Activated T-helper 17 cell treated with anti-CD3 and anti-CD28 coated beads, Interleukin-2, amount 50 U/mL, for 72 hours (primary cell): Measurements from ENCODE around the gene GHRL. TPM values are rescaled to one million over a fixed set of nuclear protein-coding genes. Genes with fewer than 3 reads are reported as not detected.
A peak's percentile ranks its signal among the peaks of the same experiment; 100 is the strongest.

Experiments
- ATAC-seq: fragments of 150-1000 bp; cut with Tn5 transposase; replicated peaks from 2 replicates; pipeline ENCODE4 v1.10.0; 2021; ENCODE audit warnings: mild to moderate bottlenecking, moderate library complexity
- H3K27ac Mint-ChIP-seq: one replicate; pipeline ENCODE4 v1.8.0; 2022; ENCODE audit warnings: mixed read lengths
- H3K27me3 Mint-ChIP-seq: one replicate; pipeline ENCODE4 v1.8.0; 2022; ENCODE audit warnings: mixed read lengths
- H3K36me3 Mint-ChIP-seq: one replicate; pipeline ENCODE4 v1.8.0; 2022; ENCODE audit warnings: low read depth, mild to moderate bottlenecking, mixed read lengths
- H3K4me1 Mint-ChIP-seq: one replicate; pipeline ENCODE4 v1.8.0; 2022; ENCODE audit warnings: mixed read lengths
- H3K4me3 Mint-ChIP-seq: one replicate; pipeline ENCODE4 v1.8.0; 2022; ENCODE audit warnings: mild to moderate bottlenecking, mixed read lengths
- H3K9me3 Mint-ChIP-seq: one replicate; pipeline ENCODE4 v1.8.0; 2022; ENCODE audit warnings: mixed read lengths
- total RNA-seq, 2 donors: library from RNA; stranded (reverse); gene quantifications; one replicate each; pipeline ENCODE4 v1.2.3, GENCODE V29; 2022

The GHRL gene, protein sequence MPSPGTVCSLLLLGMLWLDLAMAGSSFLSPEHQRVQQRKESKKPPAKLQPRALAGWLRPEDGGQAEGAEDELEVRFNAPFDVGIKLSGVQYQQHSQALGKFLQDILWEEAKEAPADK
- total RNA-seq, result under 1 TPM; 0.34 to 0.58 TPM

DNA sequence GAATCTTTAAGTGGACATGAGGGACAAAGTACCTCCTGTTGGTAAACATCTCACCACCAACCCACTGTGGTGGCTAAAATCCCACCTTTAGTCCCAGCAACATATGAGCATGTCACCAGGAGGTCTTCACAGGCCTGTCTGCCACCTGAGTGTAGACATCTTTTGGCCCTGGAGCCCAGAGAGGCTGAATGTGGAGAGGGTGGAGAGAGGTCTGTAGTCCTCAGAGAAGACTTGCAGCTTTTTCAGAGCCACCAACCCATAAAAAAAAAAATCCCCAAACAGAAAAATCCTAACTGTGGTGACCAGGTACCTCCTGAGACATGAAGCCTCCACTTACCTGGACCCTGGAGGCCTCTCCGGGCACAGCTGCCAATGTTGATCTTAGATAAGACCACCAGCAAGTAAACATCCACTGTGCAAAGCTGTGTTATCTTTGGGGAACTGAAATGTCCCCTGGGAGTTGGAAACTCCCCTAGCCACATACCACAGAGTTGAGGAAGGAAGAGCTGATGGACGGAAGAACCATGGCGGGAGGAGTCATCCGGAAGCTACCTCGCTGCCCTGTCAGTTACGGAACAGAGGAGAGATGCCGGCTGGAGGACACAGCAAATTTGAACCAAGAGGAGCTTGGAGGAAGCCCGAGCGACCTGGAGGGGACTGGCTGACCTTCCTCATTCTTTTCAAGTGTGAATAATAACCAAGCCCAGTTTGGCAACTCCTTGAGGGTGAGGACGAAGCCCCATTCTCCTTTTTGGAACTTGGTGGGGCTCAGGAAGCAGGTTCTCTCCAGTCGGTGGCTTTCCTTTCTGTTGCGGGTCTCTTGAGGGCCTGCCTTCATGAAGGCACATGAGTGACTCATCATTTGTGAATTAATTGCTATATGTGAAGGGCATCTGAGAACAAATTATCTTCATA, at the start of gene GHRL:
TSS of gene GHRL (minus strand) at position 443 of the 915 bp plus-strand sequence. CDS start 2,767 bp downstream, outside the sequence.
- Mint-ChIP-seq H3K36me3 (peaks cover 84% of the 10 kb centered on the region), H3K27ac (peak within 1 kb of the TSS; percentile 83), H3K4me3 (peak within 1 kb of the TSS; percentile 28), H3K9me3 (no peaks in the 10 kb centered on the region), H3K27me3 (no peaks in the 10 kb centered on the region), H3K4me1 (peaks cover 4% of the 10 kb centered on the region)
- peak; percentile 21 for ATAC-seq

DNA sequence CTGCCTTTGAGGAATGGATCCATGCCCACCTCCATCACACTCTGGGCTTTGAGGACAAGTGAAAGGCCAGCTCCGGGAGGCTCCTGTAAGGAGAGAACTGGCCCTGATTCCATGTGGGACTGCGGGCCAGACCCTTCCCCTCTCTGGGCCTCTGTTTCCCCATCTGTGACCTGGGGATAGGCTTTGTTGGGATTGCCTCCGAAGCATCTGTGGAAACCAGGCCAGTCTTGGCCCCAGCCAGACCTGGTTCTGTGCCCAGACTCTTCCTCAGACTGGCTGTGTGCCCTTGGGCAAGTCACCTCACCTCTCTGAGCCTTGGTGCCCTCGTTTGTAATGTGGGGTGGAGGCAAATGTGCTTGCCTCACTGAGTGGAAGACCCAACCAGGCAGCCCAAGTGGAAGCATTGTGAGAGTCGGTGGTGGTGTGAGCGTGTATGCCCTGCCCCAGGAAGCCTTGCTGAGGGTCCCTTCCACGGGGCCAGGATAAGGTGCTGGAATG, 49.2 kb upstream of the GHRL start:
- Mint-ChIP-seq H3K4me3 (no peak overlapping the region), H3K4me1 (peaks cover 5% of the 10 kb centered on the region), H3K27ac (no peak overlapping the region), H3K27me3 (no peaks in the 10 kb centered on the region), H3K9me3 (no peaks in the 10 kb centered on the region), H3K36me3 (no peaks in the 10 kb centered on the region)
- ATAC-seq, result no peak

- ATAC-seq, result no peak
Measured at GRCh38 chr3:10340476-10340875, 47.7 kb upstream of the GHRL start.

GRCh38 chr3:10340046-10340445, 47.3 kb upstream of the GHRL start:
- Mint-ChIP-seq H3K27me3 (no peaks in the 10 kb centered on the region), H3K27ac (no peak overlapping the region), H3K4me1 (peaks cover 5% of the 10 kb centered on the region), H3K9me3 (no peaks in the 10 kb centered on the region), H3K4me3 (no peak overlapping the region), H3K36me3 (no peaks in the 10 kb centered on the region)
- no peak for ATAC-seq

More at GRCh38 chr3:10340476-10340875, 47.7 kb upstream of the GHRL start:
- Mint-ChIP-seq H3K9me3 (no peaks in the 10 kb centered on the region), H3K36me3 (no peaks in the 10 kb centered on the region), H3K4me3 (no peak overlapping the region), H3K4me1 (peaks cover 5% of the 10 kb centered on the region), H3K27ac (no peak overlapping the region), H3K27me3 (no peaks in the 10 kb centered on the region)

DNA sequence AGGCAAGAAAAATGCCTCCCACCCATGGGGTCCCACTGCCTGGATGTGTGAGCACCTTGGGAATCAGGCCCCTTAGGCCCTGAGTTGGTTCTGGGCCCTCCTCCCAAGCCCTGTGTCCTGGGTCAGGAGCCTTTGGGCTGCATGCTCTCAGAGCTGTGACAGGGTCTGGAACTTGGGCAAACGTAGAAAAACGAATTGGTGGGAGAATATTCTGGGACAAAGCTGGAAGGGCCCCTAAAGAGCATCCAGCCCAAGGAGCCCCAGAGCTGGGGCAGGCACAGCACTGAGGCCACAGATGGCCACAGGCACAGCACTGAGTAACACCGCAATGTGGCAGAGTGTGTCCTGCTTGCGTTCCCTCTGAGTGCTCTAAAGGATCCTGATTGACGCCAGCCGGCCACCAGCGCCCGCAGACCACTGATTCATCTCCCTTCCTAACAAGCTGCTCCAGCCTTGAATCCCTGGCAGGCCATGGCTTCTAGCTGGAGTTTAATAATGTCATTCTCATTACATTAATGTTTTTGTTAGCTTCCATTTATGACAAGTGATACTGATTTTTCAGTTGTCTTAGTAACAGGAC, 46.7 kb upstream of the GHRL start:
- H3K4me1 Mint-ChIP-seq, result peaks cover 5% of the 10 kb centered on the region
- no peaks in the 10 kb centered on the region for H3K27me3 Mint-ChIP-seq
- no peak overlapping the region for H3K4me3 Mint-ChIP-seq
- H3K27ac Mint-ChIP-seq, result no peak overlapping the region
- no peaks in the 10 kb centered on the region for H3K36me3 Mint-ChIP-seq
- ATAC-seq, result no peak
- H3K9me3 Mint-ChIP-seq, result no peaks in the 10 kb centered on the region

DNA sequence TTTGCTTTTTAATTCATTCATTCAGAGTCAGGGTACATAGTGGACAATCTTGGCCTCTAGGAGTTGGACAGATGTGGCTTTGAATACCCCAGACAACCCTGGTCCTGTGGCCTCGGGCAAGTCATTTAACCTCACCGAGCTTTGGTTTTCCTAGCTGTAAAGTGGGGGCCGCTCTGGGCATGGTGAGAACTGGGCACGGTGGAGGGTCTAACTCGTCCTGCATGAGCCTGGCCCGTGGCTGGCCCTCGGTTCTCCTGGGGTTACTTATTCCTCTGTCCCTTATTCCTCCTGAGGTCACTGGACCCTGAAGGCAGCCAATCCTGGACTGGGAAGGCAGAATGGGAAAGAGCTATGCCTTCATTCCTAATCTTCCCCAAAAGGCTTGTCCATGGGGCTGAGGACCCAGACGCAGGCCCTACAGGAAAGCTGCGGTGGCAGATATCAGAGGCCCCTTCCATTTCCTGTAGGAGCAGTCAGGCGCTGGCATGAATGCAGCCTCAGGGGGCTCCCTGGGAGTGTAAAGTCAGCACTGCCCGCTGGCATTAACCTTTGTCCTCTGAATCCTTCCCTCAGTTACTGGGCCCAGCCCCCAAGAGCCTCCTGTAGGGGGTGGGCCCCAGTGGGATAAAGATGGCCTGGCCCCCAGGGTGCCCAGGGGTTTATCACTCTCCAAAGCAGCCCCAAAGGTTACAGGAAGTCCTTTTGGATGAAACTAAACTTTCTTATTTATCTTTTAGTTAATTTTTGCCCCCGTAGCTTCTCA, 46.0 kb upstream of the GHRL start:
- Mint-ChIP-seq H3K27ac (no peak overlapping the region), H3K27me3 (no peaks in the 10 kb centered on the region), H3K4me1 (no peaks in the 10 kb centered on the region), H3K9me3 (no peaks in the 10 kb centered on the region), H3K4me3 (no peak overlapping the region), H3K36me3 (no peaks in the 10 kb centered on the region)
- ATAC-seq, result no peak

DNA sequence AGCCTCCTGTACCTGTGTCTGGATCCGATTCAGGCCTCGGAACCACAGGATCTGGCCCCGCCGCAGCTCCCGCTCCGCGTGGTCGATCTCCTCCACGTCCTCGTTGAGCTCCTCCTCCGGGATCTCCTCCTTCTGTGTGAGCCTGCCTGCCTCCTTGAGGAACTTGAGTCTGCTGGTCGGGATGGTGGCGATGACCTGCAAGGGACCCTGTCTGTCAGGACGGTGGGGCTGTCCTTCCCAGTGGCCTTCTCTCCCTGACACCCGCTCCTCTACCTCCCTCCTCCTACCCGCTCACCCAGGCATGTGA, 45.4 kb upstream of the GHRL start:
- no peak overlapping the region for H3K27ac Mint-ChIP-seq
- H3K36me3 Mint-ChIP-seq, result no peaks in the 10 kb centered on the region
- no peak for ATAC-seq
- no peak overlapping the region for H3K4me3 Mint-ChIP-seq
- H3K9me3 Mint-ChIP-seq, result no peaks in the 10 kb centered on the region
- H3K4me1 Mint-ChIP-seq, result no peaks in the 10 kb centered on the region
- H3K27me3 Mint-ChIP-seq, result no peaks in the 10 kb centered on the region

DNA sequence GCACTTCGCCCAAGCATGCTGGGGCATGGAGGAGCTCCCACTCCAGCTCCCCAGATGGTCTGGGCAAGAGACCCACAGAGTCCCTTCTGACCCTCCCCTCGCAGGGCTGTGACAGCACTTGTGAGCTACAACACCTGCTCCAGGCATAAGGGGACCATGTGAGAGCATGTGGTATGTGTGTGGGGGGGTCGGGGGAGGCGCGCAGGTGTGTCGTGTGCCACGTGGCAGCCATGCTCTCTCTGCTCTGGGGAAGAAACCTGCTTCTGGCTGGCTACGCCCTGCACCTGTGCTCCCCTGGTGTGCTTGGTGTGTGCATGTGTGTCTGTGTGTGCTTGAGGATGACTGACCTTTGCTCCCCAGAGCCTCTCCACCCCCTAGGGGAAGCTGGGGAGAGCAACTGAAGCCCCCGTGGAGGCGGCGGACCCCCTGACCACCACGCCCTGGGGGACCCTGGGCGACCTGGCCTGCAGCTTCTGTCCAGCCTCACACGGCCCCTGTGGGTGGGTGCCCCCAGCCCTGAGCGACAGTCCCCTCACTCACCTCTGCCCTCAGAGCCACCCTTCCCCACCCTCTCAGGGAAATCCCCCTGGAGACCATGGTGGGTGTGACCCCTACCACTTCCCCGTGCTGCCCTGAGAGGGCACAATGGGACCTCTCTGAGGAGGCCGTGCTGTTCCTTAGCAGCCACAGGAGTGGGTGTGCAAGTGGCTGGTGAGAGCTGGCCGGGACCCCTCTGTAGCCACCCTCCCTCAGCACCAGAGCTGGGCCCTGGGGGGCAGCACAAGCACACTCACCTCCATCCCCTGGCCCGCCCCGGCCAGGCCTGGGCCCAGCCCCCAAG, 44.8 kb upstream of the GHRL start:
- no peak overlapping the region for H3K4me3 Mint-ChIP-seq
- H3K4me1 Mint-ChIP-seq, result no peaks in the 10 kb centered on the region
- no peak overlapping the region for H3K27ac Mint-ChIP-seq
- no peaks in the 10 kb centered on the region for H3K27me3 Mint-ChIP-seq
- H3K36me3 Mint-ChIP-seq, result no peaks in the 10 kb centered on the region
- no peak for ATAC-seq
- H3K9me3 Mint-ChIP-seq, result no peaks in the 10 kb centered on the region

DNA sequence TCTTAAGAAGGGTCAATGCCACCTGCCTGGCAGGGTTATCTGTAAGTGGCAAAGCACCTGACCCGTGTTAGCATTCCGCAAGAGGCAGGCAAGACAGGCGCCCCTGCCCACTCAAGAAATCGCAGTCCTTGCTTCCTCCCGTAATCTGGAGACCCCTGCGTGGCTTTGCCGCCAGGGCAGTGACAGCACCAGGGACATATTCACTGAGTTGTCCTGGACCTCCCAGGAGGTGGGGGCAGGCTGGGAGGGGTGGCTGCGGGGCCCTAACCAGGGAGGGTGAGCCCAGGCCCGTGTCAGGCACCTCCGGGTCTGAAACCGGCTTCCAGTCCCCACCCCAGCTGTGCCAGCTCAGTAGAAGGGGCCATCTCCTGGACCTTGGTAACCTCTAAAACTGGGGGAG, 44.0 kb upstream of the GHRL start:
- H3K4me3 Mint-ChIP-seq, result no peak overlapping the region
- H3K36me3 Mint-ChIP-seq, result no peaks in the 10 kb centered on the region
- H3K9me3 Mint-ChIP-seq, result no peaks in the 10 kb centered on the region
- H3K27me3 Mint-ChIP-seq, result no peaks in the 10 kb centered on the region
- H3K4me1 Mint-ChIP-seq, result no peaks in the 10 kb centered on the region
- no peak overlapping the region for H3K27ac Mint-ChIP-seq
- ATAC-seq, result no peak

GRCh38 chr3:10335871-10336622, 43.3 kb upstream of the GHRL start:
- H3K4me3 Mint-ChIP-seq, result no peak overlapping the region
- no peaks in the 10 kb centered on the region for H3K9me3 Mint-ChIP-seq
- H3K27ac Mint-ChIP-seq, result no peak overlapping the region
- H3K36me3 Mint-ChIP-seq, result no peaks in the 10 kb centered on the region
- ATAC-seq, result no peak
- no peaks in the 10 kb centered on the region for H3K4me1 Mint-ChIP-seq
- peaks cover 4% of the 10 kb centered on the region for H3K27me3 Mint-ChIP-seq

- Mint-ChIP-seq H3K4me1 (no peaks in the 10 kb centered on the region), H3K4me3 (no peak overlapping the region), H3K27ac (no peak overlapping the region), H3K9me3 (no peaks in the 10 kb centered on the region), H3K27me3 (peaks cover 4% of the 10 kb centered on the region), H3K36me3 (no peaks in the 10 kb centered on the region)
- no peak for ATAC-seq
Measured at GRCh38 chr3:10335190-10335738, 42.5 kb upstream of the GHRL start.

- Mint-ChIP-seq H3K4me3 (no peak overlapping the region), H3K27me3 (peaks cover 7% of the 10 kb centered on the region), H3K9me3 (no peaks in the 10 kb centered on the region), H3K4me1 (no peaks in the 10 kb centered on the region), H3K36me3 (no peaks in the 10 kb centered on the region), H3K27ac (no peak overlapping the region)
- ATAC-seq, result no peak
Measured at GRCh38 chr3:10334459-10334858, 41.7 kb upstream of the GHRL start.

- H3K4me1 Mint-ChIP-seq, result no peaks in the 10 kb centered on the region
Measured at GRCh38 chr3:10334042-10334441, 41.3 kb upstream of the GHRL start.

More at GRCh38 chr3:10334042-10334441, 41.3 kb upstream of the GHRL start:
- peaks cover 11% of the 10 kb centered on the region for H3K27me3 Mint-ChIP-seq
- H3K36me3 Mint-ChIP-seq, result no peaks in the 10 kb centered on the region
- no peak for ATAC-seq
- no peak overlapping the region for H3K27ac Mint-ChIP-seq
- no peaks in the 10 kb centered on the region for H3K9me3 Mint-ChIP-seq
- no peak overlapping the region for H3K4me3 Mint-ChIP-seq
